ENCODE measurements around the gene SSTR4. TPM values are rescaled to one million over a fixed set of nuclear protein-coding genes. Genes with fewer than 3 reads are reported as not detected.

Gene SSTR4
- total and polyA plus RNA-seq, 2 of the 13 experiments (the other 11 are each of a cell fraction or from before 2014, with no cell fraction given) = not detected

- no peak for TF ChIP-seq FOXJ3 (CRISPR knock-in tag; IDR thresholded peaks at IDR 0.05; ENCODE audit: borderline replicate concordance)
- TF ChIP-seq NR3C1 (CRISPR knock-in tag; IDR thresholded peaks at IDR 0.05) = no peak
- no peak for TF ChIP-seq DPF2 (CRISPR knock-in tag; IDR thresholded peaks at IDR 0.05; ENCODE audit: borderline replicate concordance, low read depth)
- TF ChIP-seq BHLHE40 (IDR thresholded peaks at IDR 0.05; ENCODE audit: low read length) = no peak
Observed at GRCh38 chr20:23031346-23031745, 3.8 kb upstream of the SSTR4 start (continued).

- no peaks in the 10 kb centered on the region for H3K36me3 ChIP-seq (replicated peaks in 1 of 2; ENCODE audit: control insufficient read depth in 1 of 2, insufficient read depth in 2 of 2, low read length in 2 of 2)
- H3K27me3 ChIP-seq (ENCODE audit: control insufficient read depth in 1 of 2, insufficient read depth in 2 of 2, low read length in 2 of 2) = peaks cover 2 to 29% of the 10 kb centered on the region in 2 experiments; a peak in 3 of 5 replicates
- WGBS (ENCODE audit: low lambda C conversion rate) = 3% methylated on average over 5 of the region's 6 CpGs
- CTCF ChIA-PET (ENCODE audit: low intra/inter-chr PET ratio, low total read pairs) = no interaction called here
- POLR2A ChIA-PET = no interaction called here
- ATAC-seq (no peak), DNase-seq (ENCODE audit: low spot score) (no peak), FAIRE-seq (no peak)
- H3K4me1 ChIP-seq (ENCODE audit: insufficient read depth, low read length) = no peaks in the 10 kb centered on the region
- no peaks in the 10 kb centered on the region for H3K9me3 ChIP-seq (ENCODE audit: low read length)
- no peak overlapping the region for H2AFZ ChIP-seq (ENCODE audit: low read length)
- in situ Hi-C loops (cut with HindIII; ENCODE audit: extremely low pct_ligation_motif_present, low pct_unique_long_range_greater_than_20kb) = no loop called here
- no peak overlapping the region for H3K4me3 ChIP-seq (replicated peaks in 1 of 3; ENCODE audit: insufficient read depth in 1 of 3, low read depth in 2 of 3, low read length in 3 of 3)
- H3K27ac ChIP-seq (ENCODE audit: extremely low read length, insufficient read depth, low read length) = no peak overlapping the region
- H3K9ac ChIP-seq (ENCODE audit: insufficient read depth, low read depth, low read length) = no peak overlapping the region
- no peak overlapping the region for H3K4me2 ChIP-seq (ENCODE audit: low read depth, low read length)
- no peak for TF ChIP-seq SSRP1 (CRISPR knock-in tag; IDR thresholded peaks at IDR 0.05)
- TF ChIP-seq ZNF143 (CRISPR knock-in tag; IDR thresholded peaks at IDR 0.05) = no peak
- no peak for TF ChIP-seq TBX3 (IDR thresholded peaks at IDR 0.05; ENCODE audit: borderline replicate concordance)
- TF ChIP-seq ZNF138 (CRISPR knock-in tag; IDR thresholded peaks at IDR 0.05; ENCODE audit: low read depth) = no peak
- TF ChIP-seq SOX6 (IDR thresholded peaks at IDR 0.05) = no peak
- no peak for TF ChIP-seq SOX6 (CRISPR knock-in tag; IDR thresholded peaks at IDR 0.05)
- TF ChIP-seq ZNF790 (CRISPR knock-in tag; IDR thresholded peaks at IDR 0.05; ENCODE audit: borderline replicate concordance) = no peak
- no peak for TF ChIP-seq TRIM24 (CRISPR knock-in tag; IDR thresholded peaks at IDR 0.05)
- no peak for TF ChIP-seq MTA3 (CRISPR knock-in tag; IDR thresholded peaks at IDR 0.05)
- no peak for TF ChIP-seq NR2C2 (CRISPR knock-in tag; IDR thresholded peaks at IDR 0.05; ENCODE audit: borderline replicate concordance)
- no peak for TF ChIP-seq KDM5B (CRISPR knock-in tag; IDR thresholded peaks at IDR 0.05; ENCODE audit: borderline replicate concordance)
- TF ChIP-seq ZNF776 (CRISPR knock-in tag; IDR thresholded peaks at IDR 0.05) = no peak
- no peak for TF ChIP-seq ZNF609 (CRISPR knock-in tag; IDR thresholded peaks at IDR 0.05; ENCODE audit: borderline replicate concordance)
- no peak for TF ChIP-seq SUZ12 (IDR thresholded peaks at IDR 0.05; ENCODE audit: low read depth, low read length)
- no peak for TF ChIP-seq MZF1 (CRISPR knock-in tag; IDR thresholded peaks at IDR 0.05; ENCODE audit: borderline replicate concordance)
- TF ChIP-seq JDP2 (CRISPR knock-in tag; IDR thresholded peaks at IDR 0.05; ENCODE audit: borderline replicate concordance) = no peak
- no peaks in the 10 kb centered on the region for H3K79me2 ChIP-seq (ENCODE audit: insufficient read depth, low read length)
- no TSS peak for BruUV-seq (replicated peaks)
- intact Hi-C loops (cut with micrococcal nuclease; ENCODE audit: unreplicated experiment) = no loop called here
- no peaks in the 10 kb centered on the region for H4K20me1 ChIP-seq (ENCODE audit: insufficient read depth, low read length)
Observed at GRCh38 chr20:23032056-23032749, 2.9 kb upstream of the SSTR4 start.

Data from HepG2 (cell line).